Measurements from ENCODE around the gene PDGFB.
A peak's percentile ranks its signal among the peaks of the same experiment; 100 is the strongest.

Gene PDGFB

DNA sequence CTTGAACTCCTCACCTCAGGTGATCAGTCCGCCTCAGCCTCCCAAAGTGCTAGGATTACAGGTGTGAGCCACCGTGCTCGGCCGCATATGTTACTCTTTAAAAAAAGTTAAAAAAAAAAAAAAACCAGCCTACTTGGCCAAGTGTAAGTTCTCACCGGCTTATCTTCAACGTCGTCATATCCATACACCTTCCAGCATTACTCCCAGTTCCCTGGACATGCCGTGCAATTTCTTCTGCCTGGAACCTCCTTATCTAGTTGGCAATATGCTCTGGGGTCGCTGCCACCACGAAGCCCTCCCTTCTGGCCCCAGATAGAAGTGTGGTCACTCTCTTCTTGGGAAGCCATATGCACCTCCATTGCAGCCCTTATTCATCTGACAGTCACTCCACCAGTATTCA is 56.0 kb downstream of the PDGFB start:
- H3K27ac ChIP-seq (ENCODE audit: low read length) = no peak overlapping the region
- no peaks in the 10 kb centered on the region for H3K36me3 ChIP-seq (replicated peaks; ENCODE audit: low read depth, low read length)
- H3K79me2 ChIP-seq (ENCODE audit: low read length) = no peaks in the 10 kb centered on the region
- no peaks in the 10 kb centered on the region for H3K9me3 ChIP-seq (ENCODE audit: insufficient read depth, low read length)
- no peak overlapping the region for H3K9ac ChIP-seq (ENCODE audit: low read length)
- TF ChIP-seq, protein P1, sequence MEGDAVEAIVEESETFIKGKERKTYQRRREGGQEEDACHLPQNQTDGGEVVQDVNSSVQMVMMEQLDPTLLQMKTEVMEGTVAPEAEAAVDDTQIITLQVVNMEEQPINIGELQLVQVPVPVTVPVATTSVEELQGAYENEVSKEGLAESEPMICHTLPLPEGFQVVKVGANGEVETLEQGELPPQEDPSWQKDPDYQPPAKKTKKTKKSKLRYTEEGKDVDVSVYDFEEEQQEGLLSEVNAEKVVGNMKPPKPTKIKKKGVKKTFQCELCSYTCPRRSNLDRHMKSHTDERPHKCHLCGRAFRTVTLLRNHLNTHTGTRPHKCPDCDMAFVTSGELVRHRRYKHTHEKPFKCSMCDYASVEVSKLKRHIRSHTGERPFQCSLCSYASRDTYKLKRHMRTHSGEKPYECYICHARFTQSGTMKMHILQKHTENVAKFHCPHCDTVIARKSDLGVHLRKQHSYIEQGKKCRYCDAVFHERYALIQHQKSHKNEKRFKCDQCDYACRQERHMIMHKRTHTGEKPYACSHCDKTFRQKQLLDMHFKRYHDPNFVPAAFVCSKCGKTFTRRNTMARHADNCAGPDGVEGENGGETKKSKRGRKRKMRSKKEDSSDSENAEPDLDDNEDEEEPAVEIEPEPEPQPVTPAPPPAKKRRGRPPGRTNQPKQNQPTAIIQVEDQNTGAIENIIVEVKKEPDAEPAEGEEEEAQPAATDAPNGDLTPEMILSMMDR (IDR thresholded peaks at IDR 0.05; ENCODE audit: low read depth, low read length) = no peak
- no peak for TF ChIP-seq EZH2phosphoT487 (IDR thresholded peaks at IDR 0.05; ENCODE audit: low read depth)
- H4K20me1 ChIP-seq (ENCODE audit: insufficient read depth, low read length) = no peaks in the 10 kb centered on the region
- H3K27me3 ChIP-seq (ENCODE audit: low read depth, low read length) = peaks cover 11% of the 10 kb centered on the region; the same call in 1 of the 2 replicates
- no peak overlapping the region for H2AFZ ChIP-seq (ENCODE audit: low read depth, low read length)
- no peak overlapping the region for H3K4me3 ChIP-seq (ENCODE audit: low read length)
- no peak overlapping the region for H3K4me2 ChIP-seq (ENCODE audit: low read length)
- H3K4me1 ChIP-seq (ENCODE audit: low read length) = no peaks in the 10 kb centered on the region

DNA sequence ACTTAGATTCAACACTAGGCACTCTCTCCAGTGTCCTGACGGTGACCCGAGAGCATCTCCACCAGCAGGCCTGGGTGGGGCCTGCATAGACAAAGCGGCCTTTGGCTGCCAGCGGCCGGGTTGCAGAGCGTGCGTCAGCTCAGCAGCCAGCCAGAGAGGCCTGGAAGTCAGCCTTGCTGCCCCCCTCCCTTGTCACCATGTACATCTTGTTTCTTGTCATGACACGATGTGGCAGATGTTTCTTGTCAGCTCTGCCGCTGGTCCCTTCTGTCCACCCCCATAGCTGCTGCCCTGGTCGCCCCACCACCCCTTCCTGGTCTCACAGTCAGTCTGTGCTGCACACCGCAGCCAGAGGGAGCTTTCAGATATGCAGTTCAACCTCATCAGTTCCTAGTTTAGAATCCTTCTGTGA is 59.2 kb downstream of the PDGFB start:
- no peak overlapping the region for H3K9ac ChIP-seq (ENCODE audit: low read length)
- no peak overlapping the region for H3K4me3 ChIP-seq (ENCODE audit: low read length)
- no peaks in the 10 kb centered on the region for H4K20me1 ChIP-seq (ENCODE audit: insufficient read depth, low read length)
- H3K4me1 ChIP-seq (ENCODE audit: low read length) = no peaks in the 10 kb centered on the region
- H3K79me2 ChIP-seq (ENCODE audit: low read length) = no peaks in the 10 kb centered on the region
- H3K36me3 ChIP-seq (replicated peaks; ENCODE audit: low read depth, low read length) = no peaks in the 10 kb centered on the region
- no peak overlapping the region for H2AFZ ChIP-seq (ENCODE audit: low read depth, low read length)
- no peak overlapping the region for H3K27ac ChIP-seq (ENCODE audit: low read length)
- H3K4me2 ChIP-seq (ENCODE audit: low read length) = no peak overlapping the region
- TF ChIP-seq, protein P1 (IDR thresholded peaks at IDR 0.05; ENCODE audit: low read depth, low read length) = peak; percentile 15
- no peak for TF ChIP-seq EZH2phosphoT487 (IDR thresholded peaks at IDR 0.05; ENCODE audit: low read depth)
- no peaks in the 10 kb centered on the region for H3K9me3 ChIP-seq (ENCODE audit: insufficient read depth, low read length)
- H3K27me3 ChIP-seq (ENCODE audit: low read depth, low read length) = peaks cover 8% of the 10 kb centered on the region; the same call in 1 of the 2 replicates

DNA sequence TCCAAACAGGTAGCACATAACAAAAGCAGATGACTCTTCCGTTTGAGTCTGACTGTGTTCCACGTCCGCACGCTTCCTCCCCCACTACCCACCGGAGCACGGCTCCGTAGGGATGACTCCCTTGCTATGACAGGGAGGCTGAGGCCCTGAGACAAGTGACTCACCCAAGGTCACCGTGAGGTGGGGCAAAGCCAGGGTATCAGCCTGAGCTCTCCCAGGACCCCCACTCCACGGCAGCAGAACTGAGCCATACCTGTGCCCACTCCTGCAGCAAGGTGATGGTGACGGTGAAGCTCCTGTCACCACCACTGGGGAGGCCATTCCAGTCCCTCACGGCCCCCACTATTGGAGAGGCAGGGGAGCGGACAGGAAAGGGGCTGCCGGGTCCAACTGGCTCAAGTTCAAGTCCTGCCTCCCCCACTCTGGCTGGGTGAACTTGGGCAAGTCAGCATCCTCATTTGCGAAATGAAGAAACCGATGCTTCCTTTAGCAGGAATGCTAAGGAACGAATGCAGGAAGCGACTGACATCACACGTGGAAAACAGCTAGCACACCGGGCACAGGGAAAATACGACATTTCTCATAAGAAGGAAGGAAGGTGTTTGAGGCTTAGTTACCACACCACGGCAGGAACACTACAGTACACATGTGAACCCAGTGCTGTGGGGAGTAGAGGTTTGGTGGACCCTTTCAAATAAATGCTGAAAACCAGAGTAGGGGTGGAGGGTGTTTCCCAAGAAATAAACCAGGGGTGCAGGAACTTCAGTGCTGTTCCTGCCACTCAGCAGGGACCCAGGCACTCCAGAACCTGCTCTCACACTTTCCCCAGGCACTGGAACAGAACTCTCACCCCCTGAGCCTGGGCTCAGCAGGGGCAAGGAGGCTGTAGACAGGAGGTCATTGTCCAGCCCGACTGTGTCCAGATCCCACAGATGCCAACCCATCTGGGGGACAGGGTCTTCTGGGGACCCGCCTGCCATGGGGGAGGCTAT is 59.9 kb downstream of the PDGFB start:
- Histone ChIP-seq H3K4me2 (ENCODE audit: low read length) (no peak overlapping the region), H3K27ac (ENCODE audit: low read length) (no peak overlapping the region), H3K27me3 (ENCODE audit: low read depth, low read length) (peaks cover 8% of the 10 kb centered on the region; the same call in 1 of the 2 replicates), H3K4me3 (ENCODE audit: low read length) (no peak overlapping the region), H3K9ac (ENCODE audit: low read length) (no peak overlapping the region), H3K4me1 (ENCODE audit: low read length) (no peaks in the 10 kb centered on the region), H2AFZ (ENCODE audit: low read depth, low read length) (no peak overlapping the region), H3K79me2 (ENCODE audit: low read length) (no peaks in the 10 kb centered on the region), H3K9me3 (ENCODE audit: insufficient read depth, low read length) (no peaks in the 10 kb centered on the region), H3K36me3 (replicated peaks; ENCODE audit: low read depth, low read length) (no peaks in the 10 kb centered on the region), H4K20me1 (ENCODE audit: insufficient read depth, low read length) (no peaks in the 10 kb centered on the region)
- TF ChIP-seq EZH2phosphoT487 (IDR thresholded peaks at IDR 0.05; ENCODE audit: low read depth) = no peak
- TF ChIP-seq, protein P1 (IDR thresholded peaks at IDR 0.05; ENCODE audit: low read depth, low read length) = no peak

DNA sequence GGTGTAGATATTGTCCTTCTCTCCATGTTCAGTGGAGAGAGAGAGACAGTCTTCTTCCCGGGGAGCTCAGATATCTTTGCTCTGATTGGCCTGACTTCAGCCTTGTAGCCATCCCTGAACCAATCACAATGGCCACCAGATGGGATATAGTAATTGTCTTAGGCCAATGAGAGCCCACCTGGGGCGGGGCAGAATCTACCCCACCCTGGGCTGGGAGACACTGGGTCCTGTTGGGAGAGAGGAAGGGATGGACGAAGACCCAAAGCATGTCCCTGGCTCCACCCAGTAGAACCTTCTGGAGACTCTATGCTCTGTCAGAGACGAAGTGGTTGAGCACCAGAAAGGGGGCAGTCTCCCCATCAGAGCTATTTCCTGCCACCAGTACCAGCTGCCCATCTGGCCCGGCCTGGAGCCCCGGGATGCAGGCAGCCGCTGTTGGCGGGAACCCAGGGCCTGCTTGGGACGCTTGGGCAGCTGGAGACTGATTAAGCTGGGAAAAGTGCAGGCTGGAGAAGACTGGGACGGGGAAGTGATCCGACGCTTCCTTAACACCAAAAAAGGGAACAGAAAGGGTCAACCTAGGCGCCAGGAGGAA is 60.7 kb downstream of the PDGFB start:
- no peak overlapping the region for H2AFZ ChIP-seq (ENCODE audit: low read depth, low read length)

More for the DNA sequence above, 60.7 kb downstream of the PDGFB start:
- Histone ChIP-seq H3K4me3 (ENCODE audit: low read length) (no peak overlapping the region), H3K4me1 (ENCODE audit: low read length) (no peaks in the 10 kb centered on the region), H3K9me3 (ENCODE audit: insufficient read depth, low read length) (no peaks in the 10 kb centered on the region), H3K4me2 (ENCODE audit: low read length) (no peak overlapping the region), H3K79me2 (ENCODE audit: low read length) (no peaks in the 10 kb centered on the region), H3K27me3 (ENCODE audit: low read depth, low read length) (no peaks in the 10 kb centered on the region), H4K20me1 (ENCODE audit: insufficient read depth, low read length) (no peaks in the 10 kb centered on the region), H3K27ac (ENCODE audit: low read length) (no peak overlapping the region), H3K36me3 (replicated peaks; ENCODE audit: low read depth, low read length) (no peaks in the 10 kb centered on the region), H3K9ac (ENCODE audit: low read length) (no peak overlapping the region)
- TF ChIP-seq, protein P1 (IDR thresholded peaks at IDR 0.05; ENCODE audit: low read depth, low read length) = no peak
- no peak for TF ChIP-seq EZH2phosphoT487 (IDR thresholded peaks at IDR 0.05; ENCODE audit: low read depth)
